Gastrocnemius medialis (tissue), 4 donors: ENCODE results near the gene CASTOR1.

Source experiments
- CTCF ChIP-seq, 5 experiments: fragments of 450-650 bp in 3 of 5; fragments of 200-600 bp in 2 of 5; sonication (generic) in 2 of 5; IDR thresholded peaks in 4 of 5; conservative IDR thresholded peaks in 1 of 5; 1 replicate in 4 of 5; 2 replicates in 1 of 5; pipeline ENCODE4 v1.5.1; 2016 to 2019; ENCODE audit warnings: antibody characterized with exemption in 5 of 5, mild to moderate bottlenecking in 3 of 5, moderate library complexity in 3 of 5
- POLR2A ChIP-seq, 2 donors: fragments of 450-650 bp; IDR thresholded peaks; one replicate each; pipeline ENCODE4 v1.6.1; 2017; ENCODE audit warnings: antibody characterized with exemption in 2 of 2, mild to moderate bottlenecking in 2 of 2, moderate library complexity in 2 of 2

GRCh38 chr22:30250661-30251267 is 38.5 kb downstream of the CASTOR1 start:
- TF ChIP-seq CTCF (IDR thresholded peaks at IDR 0.05 in 4 of 5, conservative IDR thresholded peaks at IDR 0.05 in 1 of 5) (no peak), POLR2A (IDR thresholded peaks at IDR 0.05) (no peak)
